Measurements from ENCODE around the gene P2RX7. TPM values are rescaled to one million over a fixed set of nuclear protein-coding genes. Genes with fewer than 3 reads are reported as not detected.

The P2RX7 gene
- total and polyA plus RNA-seq, 2 donors (not counting 3 experiments of a cell fraction or from before 2014, with no cell fraction given) = 1.3 to 8.1 TPM

DNA sequence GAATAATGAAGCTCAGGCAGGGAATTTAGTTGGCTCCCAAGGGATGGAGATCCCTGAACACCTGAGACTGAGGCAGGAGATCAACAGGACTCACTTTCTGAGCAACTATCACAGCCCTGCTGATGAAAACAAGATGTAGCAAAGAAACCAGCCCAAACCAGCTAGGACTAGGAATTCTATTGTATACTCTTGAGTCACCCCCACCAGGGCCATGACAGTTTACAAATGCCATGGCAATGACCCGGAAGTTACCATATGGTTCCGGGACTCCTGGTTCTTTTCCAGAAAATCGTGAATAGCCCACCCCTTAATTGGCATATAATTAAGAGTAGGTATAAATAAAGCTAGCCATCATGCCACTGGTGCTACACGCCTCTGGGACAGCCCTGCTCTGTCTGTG lies 47.6 kb upstream of the P2RX7 start:
- POLR2A ChIA-PET = no interaction called here
- Histone ChIP-seq H3K36me3 (ENCODE audit: control insufficient read depth in 2 of 2, extremely low read depth in 1 of 2, insufficient read depth in 2 of 2, low read length in 2 of 2) (no peaks in the 10 kb centered on the region), H2AFZ (ENCODE audit: low read depth, low read length) (no peak overlapping the region), H3K9me3 (replicated peaks; ENCODE audit: control insufficient read depth, insufficient read depth, low read length) (no peaks in the 10 kb centered on the region), H3K4me1 (ENCODE audit: control insufficient read depth, extremely low read depth, insufficient read depth, low read length) (peaks cover 3% of the 10 kb centered on the region), H4K20me1 (replicated peaks; ENCODE audit: control insufficient read depth, extremely low read depth, insufficient read depth, low read length) (no peaks in the 10 kb centered on the region), H3K4me3 (replicated peaks in 1 of 3; ENCODE audit: insufficient read depth in 1 of 3, low read depth in 1 of 3, low read length in 3 of 3) (no peak overlapping the region), H3K79me2 (ENCODE audit: control insufficient read depth, insufficient read depth, low read length) (no peaks in the 10 kb centered on the region), H3K9ac (replicated peaks; ENCODE audit: extremely low read depth, insufficient read depth, low read length) (no peak overlapping the region), H3K9me1 (replicated peaks; ENCODE audit: control insufficient read depth, extremely low read depth, insufficient read depth, low read length) (no peaks in the 10 kb centered on the region), H3K27ac (ENCODE audit: insufficient read depth, low read depth, low read length) (no peak overlapping the region), H3K27me3 (ENCODE audit: control insufficient read depth in 2 of 2, insufficient read depth in 2 of 2, low read length in 2 of 2) (no peaks in the 10 kb centered on the region), H3K4me2 (ENCODE audit: insufficient read depth, low read length) (no peak overlapping the region)
- dilution Hi-C loops (cut with MboI; ENCODE audit: extremely low pct_ligation_motif_present, low sequenced_read_pairs) = no loop called here
- DNase-seq (ENCODE audit: low read depth, low spot score) = no peak
- no peak for FAIRE-seq
- no peak for TF ChIP-seq POLR2AphosphoS5 (IDR thresholded peaks at IDR 0.05; ENCODE audit: insufficient read depth, low read depth, low read length)
- TF ChIP-seq, protein P1, sequence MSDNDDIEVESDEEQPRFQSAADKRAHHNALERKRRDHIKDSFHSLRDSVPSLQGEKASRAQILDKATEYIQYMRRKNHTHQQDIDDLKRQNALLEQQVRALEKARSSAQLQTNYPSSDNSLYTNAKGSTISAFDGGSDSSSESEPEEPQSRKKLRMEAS (IDR thresholded peaks at IDR 0.05; ENCODE audit: insufficient read depth, insufficient read length) = no peak
- intact Hi-C loops (cut with micrococcal nuclease) = no loop called here
- BruUV-seq (replicated peaks) = no TSS peak
- CTCF ChIA-PET = interaction anchor here (2.3 kb wide), 1 partner anchor 25 kb away, joined by 7 read pairs; no protein-coding TSS in a partner anchor

DNA sequence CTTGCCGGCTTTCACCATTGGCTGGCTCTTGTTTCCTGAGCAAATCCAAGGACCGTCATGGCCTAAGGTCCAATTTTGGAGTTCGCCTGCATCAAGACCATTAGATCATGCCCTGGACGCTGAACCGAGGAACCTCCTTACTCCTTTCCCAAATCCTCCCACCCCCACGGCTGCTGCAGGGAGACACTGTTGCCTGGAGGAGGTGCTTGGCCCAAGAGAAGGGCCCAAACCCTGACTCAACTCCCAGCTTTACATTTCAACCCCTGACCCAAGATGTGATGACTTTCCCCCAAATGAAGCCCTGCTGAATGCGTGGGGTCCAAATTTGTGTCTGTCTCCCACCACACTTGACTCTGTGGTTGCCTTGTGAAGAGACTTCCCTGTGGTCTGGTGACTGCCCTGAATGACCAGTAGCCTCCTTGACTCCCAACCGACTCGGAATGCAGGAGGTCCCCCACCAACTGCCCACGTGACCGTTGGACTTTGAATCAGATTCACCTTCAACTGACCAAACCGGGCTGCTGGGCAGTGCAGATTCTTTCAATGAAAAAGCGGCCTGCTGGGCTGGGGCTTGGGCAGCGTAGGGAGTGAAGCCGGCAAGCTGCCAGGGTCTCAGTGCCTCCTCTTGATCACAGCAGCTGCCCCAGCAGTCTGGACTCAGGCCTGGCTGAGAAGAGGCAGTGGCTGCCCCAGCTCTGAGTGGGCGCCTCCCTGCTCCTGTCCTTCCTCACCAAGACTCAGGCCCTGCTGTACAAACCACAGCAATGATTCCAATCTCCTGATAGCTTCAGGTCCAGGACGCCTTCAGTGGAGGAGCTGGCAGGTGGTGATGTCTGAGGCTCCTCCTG lies 46.9 kb upstream of the P2RX7 start:
- Histone ChIP-seq H3K9me3 (replicated peaks; ENCODE audit: control insufficient read depth, insufficient read depth, low read length) (no peaks in the 10 kb centered on the region), H4K20me1 (replicated peaks; ENCODE audit: control insufficient read depth, extremely low read depth, insufficient read depth, low read length) (no peaks in the 10 kb centered on the region), H3K27ac (ENCODE audit: insufficient read depth, low read depth, low read length) (no peak overlapping the region), H3K36me3 (ENCODE audit: control insufficient read depth in 2 of 2, extremely low read depth in 1 of 2, insufficient read depth in 2 of 2, low read length in 2 of 2) (no peaks in the 10 kb centered on the region), H3K79me2 (ENCODE audit: control insufficient read depth, insufficient read depth, low read length) (no peaks in the 10 kb centered on the region), H3K9me1 (replicated peaks; ENCODE audit: control insufficient read depth, extremely low read depth, insufficient read depth, low read length) (no peaks in the 10 kb centered on the region), H3K27me3 (ENCODE audit: control insufficient read depth in 2 of 2, insufficient read depth in 2 of 2, low read length in 2 of 2) (no peaks in the 10 kb centered on the region), H2AFZ (ENCODE audit: low read depth, low read length) (no peak overlapping the region), H3K4me1 (ENCODE audit: control insufficient read depth, extremely low read depth, insufficient read depth, low read length) (peaks cover 3% of the 10 kb centered on the region), H3K4me3 (replicated peaks in 1 of 3; ENCODE audit: insufficient read depth in 1 of 3, low read depth in 1 of 3, low read length in 3 of 3) (no peak overlapping the region), H3K4me2 (ENCODE audit: insufficient read depth, low read length) (no peak overlapping the region), H3K9ac (replicated peaks; ENCODE audit: extremely low read depth, insufficient read depth, low read length) (no peak overlapping the region)
- no peak for DNase-seq (ENCODE audit: low read depth, low spot score)
- dilution Hi-C loops (cut with MboI; ENCODE audit: extremely low pct_ligation_motif_present, low sequenced_read_pairs) = no loop called here
- TF ChIP-seq GATA2 (IDR thresholded peaks at IDR 0.05; ENCODE audit: insufficient read depth, insufficient read length, low read depth, low read length) = no peak
- no peak for TF ChIP-seq EZH2 (IDR thresholded peaks at IDR 0.05; ENCODE audit: borderline replicate concordance, low read depth, low read length, severe bottlenecking)
- TF ChIP-seq, protein P1 (IDR thresholded peaks at IDR 0.05; ENCODE audit: insufficient read depth, insufficient read length) = no peak
- ChIA-PET CTCF (interaction anchor here (2.3 kb wide), 1 partner anchor 26 kb away, joined by 7 read pairs; no protein-coding TSS in a partner anchor), POLR2A (no interaction called here)
- intact Hi-C loops (cut with micrococcal nuclease) = no loop called here
- BruUV-seq (replicated peaks) = no TSS peak
- FAIRE-seq = no peak

All from endothelial cell of umbilical vein (primary cell).